Naive B cell (primary cell): ENCODE data around the gene AIG1. TPM values are rescaled to one million over a fixed set of nuclear protein-coding genes. Genes with fewer than 3 reads are reported as not detected.
"Not testable (repeated sequence)": the region's sequence is repeated elsewhere in the genome, so short reads cannot be mapped to it uniquely, and the experiment has no call there.

Experiments used
- ATAC-seq, 2 donors: fragments of 150-1000 bp; cut with Tn5 transposase; 2 replicates each; pipeline ENCODE4 v1.10.0; 2021; ENCODE audit warnings: low read depth in 2 of 2, mild to moderate bottlenecking in 2 of 2, moderate library complexity in 2 of 2
- DNase-seq: peaks from one replicate; pipeline ENCODE4 v3.0.0; 2022
- H3K27ac Mint-ChIP-seq, 6 donors: one replicate each; pipeline ENCODE4 v1.8.0; 2020 to 2022; ENCODE audit warnings: mild to moderate bottlenecking in 6 of 6, mixed read lengths in 6 of 6, moderate library complexity in 5 of 6, inconsistent platforms in 2 of 6
- H3K27me3 Mint-ChIP-seq, 3 donors: one replicate each; pipeline ENCODE4 v1.8.0; 2021 to 2022; ENCODE audit warnings: mixed read lengths in 3 of 3, mild to moderate bottlenecking in 1 of 3
- H3K36me3 Mint-ChIP-seq, 2 donors: one replicate each; pipeline ENCODE4 v1.8.0; 2020 to 2022; ENCODE audit warnings: mixed read lengths in 2 of 2, inconsistent platforms in 1 of 2, mild to moderate bottlenecking in 1 of 2
- H3K4me1 Mint-ChIP-seq, 3 donors: one replicate each; pipeline ENCODE4 v1.8.0; 2020 to 2022; ENCODE audit warnings: mixed read lengths in 3 of 3, inconsistent platforms in 1 of 3, mild to moderate bottlenecking in 1 of 3, moderate library complexity in 1 of 3
- H3K4me3 Mint-ChIP-seq, 8 donors: one replicate each; pipeline ENCODE4 v1.8.0; 2020 to 2022; ENCODE audit warnings: mild to moderate bottlenecking in 8 of 8, mixed read lengths in 8 of 8, moderate library complexity in 8 of 8, inconsistent platforms in 2 of 8
- H3K9me3 Mint-ChIP-seq, 7 donors: one replicate each; pipeline ENCODE4 v1.8.0; 2020 to 2022; ENCODE audit warnings: mixed read lengths in 7 of 7, mild to moderate bottlenecking in 5 of 7, inconsistent platforms in 2 of 7, moderate library complexity in 1 of 7
- polyA plus RNA-seq, 6 donors: library from polyadenylated mRNA; unstranded; fragments of 300-500 nt; fragmentation: Illumina TruSeq; gene quantifications; one replicate each; pipeline ENCODE4 v1.2.3, GENCODE V29; 2021; ENCODE audit warnings: low read depth in 6 of 6

AIG1 gene
- polyA plus RNA-seq, 6 donors from 2014 or later, result 8.2 to 14.7 (median 12.3) TPM

DNA sequence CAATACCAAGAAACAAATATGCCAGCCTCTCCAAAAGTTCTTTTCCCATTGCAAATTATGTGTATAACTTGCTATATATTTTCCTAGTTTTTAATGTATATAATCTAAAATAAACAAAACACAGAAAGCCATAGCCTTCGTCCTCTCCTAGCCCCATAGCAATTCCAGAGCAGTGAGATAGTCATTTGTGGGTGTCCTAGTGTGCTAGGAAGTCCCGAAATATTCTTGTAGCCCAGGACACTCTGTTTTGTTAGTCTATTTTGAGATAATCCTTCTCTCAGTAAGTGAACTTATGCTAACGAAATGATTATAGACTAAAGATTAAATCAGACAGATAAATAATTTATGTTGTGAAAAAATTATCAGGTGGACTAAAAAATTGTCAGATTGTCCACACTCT, 90.7 kb downstream of the AIG1 start:
- peaks cover 0 to 4% (median 0%) of the 10 kb centered on the region in 7 donors for H3K9me3 Mint-ChIP-seq
- DNase-seq, result no peak
- H3K27me3 Mint-ChIP-seq, result no peaks in the 10 kb centered on the region
- ATAC-seq, result no peak
- no peak overlapping the region for H3K27ac Mint-ChIP-seq
- no peak overlapping the region for H3K4me3 Mint-ChIP-seq
- peaks cover 0 to 8% of the 10 kb centered on the region in 2 donors for H3K36me3 Mint-ChIP-seq
- no peaks in the 10 kb centered on the region for H3K4me1 Mint-ChIP-seq

DNA sequence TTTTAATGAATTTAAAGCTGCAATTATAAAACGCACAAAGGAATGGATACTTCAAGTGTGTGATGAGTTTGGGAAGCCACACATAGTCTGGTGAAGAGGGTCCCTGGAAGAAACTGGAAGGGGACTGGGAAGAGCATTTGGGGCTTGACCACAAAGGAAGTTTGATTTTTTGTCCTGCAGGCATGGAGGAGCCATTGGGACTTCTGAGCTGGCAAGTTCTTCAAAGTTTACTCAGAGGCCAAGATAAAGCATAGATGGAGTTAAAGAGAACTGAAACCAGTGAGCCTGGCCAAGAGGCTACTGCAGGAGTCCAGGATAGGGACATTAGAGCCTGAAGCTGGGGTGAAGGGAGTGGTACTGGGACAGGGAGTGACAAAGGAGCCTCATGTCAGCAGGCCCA, 95.0 kb downstream of the AIG1 start:
- H3K9me3 Mint-ChIP-seq, result peaks cover 0 to 4% (median 0%) of the 10 kb centered on the region in 7 donors
- H3K4me3 Mint-ChIP-seq, result no peak overlapping the region
- no peak overlapping the region for H3K27ac Mint-ChIP-seq
- no peaks in the 10 kb centered on the region for H3K4me1 Mint-ChIP-seq
- DNase-seq (no peak), ATAC-seq (no peak)
- no peaks in the 10 kb centered on the region for H3K36me3 Mint-ChIP-seq
- H3K27me3 Mint-ChIP-seq, result no peaks in the 10 kb centered on the region

- no peak overlapping the region for H3K4me3 Mint-ChIP-seq
- H3K36me3 Mint-ChIP-seq, result no peaks in the 10 kb centered on the region
- ATAC-seq (no peak), DNase-seq (no peak)
- peaks cover 0 to 4% (median 0%) of the 10 kb centered on the region in 7 donors for H3K9me3 Mint-ChIP-seq
- no peaks in the 10 kb centered on the region for H3K4me1 Mint-ChIP-seq
- H3K27ac Mint-ChIP-seq, result peak overlapping the region in 1 of 6 donors; percentile 14
- H3K27me3 Mint-ChIP-seq, result no peaks in the 10 kb centered on the region
Observed at GRCh38 chr6:143157131-143157530, 96.4 kb downstream of the AIG1 start.

- no peak for ATAC-seq
- H3K9me3 Mint-ChIP-seq, result peaks cover 0 to 4% (median 0%) of the 10 kb centered on the region in 7 donors
- H3K27ac Mint-ChIP-seq, result no peak overlapping the region
- DNase-seq, result no peak
- H3K27me3 Mint-ChIP-seq, result no peaks in the 10 kb centered on the region
- H3K36me3 Mint-ChIP-seq, result no peaks in the 10 kb centered on the region
- H3K4me3 Mint-ChIP-seq, result no peak overlapping the region
- H3K4me1 Mint-ChIP-seq, result no peaks in the 10 kb centered on the region
Observed at GRCh38 chr6:143158113-143158581, 97.5 kb downstream of the AIG1 start.

GRCh38 chr6:143159001-143159400, 98.3 kb downstream of the AIG1 start:
- no peak overlapping the region for H3K27ac Mint-ChIP-seq
- no peaks in the 10 kb centered on the region for H3K27me3 Mint-ChIP-seq
- no peaks in the 10 kb centered on the region for H3K36me3 Mint-ChIP-seq
- no peak for DNase-seq
- ATAC-seq, result no peak
- H3K9me3 Mint-ChIP-seq, result peaks cover 0 to 4% (median 0%) of the 10 kb centered on the region in 7 donors
- no peaks in the 10 kb centered on the region for H3K4me1 Mint-ChIP-seq
- no peak overlapping the region for H3K4me3 Mint-ChIP-seq

GRCh38 chr6:143160015-143160414, 99.3 kb downstream of the AIG1 start:
- H3K36me3 Mint-ChIP-seq, result no peaks in the 10 kb centered on the region
- ATAC-seq (no peak), DNase-seq (no peak)
- peaks cover 0 to 4% (median 0%) of the 10 kb centered on the region in 7 donors for H3K9me3 Mint-ChIP-seq
- no peak overlapping the region for H3K27ac Mint-ChIP-seq
- no peaks in the 10 kb centered on the region for H3K4me1 Mint-ChIP-seq
- no peak overlapping the region for H3K4me3 Mint-ChIP-seq
- no peaks in the 10 kb centered on the region for H3K27me3 Mint-ChIP-seq

DNA sequence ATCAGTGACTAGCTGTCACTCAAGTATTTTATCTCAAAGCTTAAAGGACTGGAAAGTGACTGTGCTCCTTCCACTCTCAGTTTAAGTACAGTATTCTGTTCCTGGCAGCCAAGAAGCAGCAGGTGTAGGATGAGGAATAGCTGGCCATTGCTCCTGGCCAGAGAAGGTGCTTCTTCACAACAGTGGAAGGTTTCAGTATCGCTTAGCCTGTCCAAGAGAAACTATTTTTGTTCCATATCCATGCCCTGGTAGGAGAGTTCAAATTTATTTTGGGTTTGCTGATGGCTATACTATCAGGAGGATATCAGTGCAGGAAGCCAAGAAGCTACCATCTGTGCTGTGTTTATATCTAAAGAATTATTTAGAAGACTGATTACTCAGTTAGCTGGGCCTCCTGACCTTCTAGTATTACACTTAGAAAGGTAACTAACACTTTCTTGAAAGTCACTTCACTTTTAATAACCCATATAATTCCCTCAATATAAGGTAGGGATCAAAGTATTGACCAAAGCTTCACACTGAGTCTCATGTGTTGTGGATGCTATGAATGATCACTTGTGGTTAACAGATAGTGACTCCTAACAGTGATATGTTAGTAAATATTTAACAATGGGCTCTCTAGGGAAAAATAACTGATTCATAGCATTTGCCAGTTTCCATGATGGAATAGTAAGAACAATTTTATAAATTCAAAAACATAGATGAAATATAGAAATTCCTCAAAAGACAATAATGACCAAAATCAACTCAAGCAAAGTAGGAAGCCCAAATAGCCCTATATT, 99.9 kb downstream of the AIG1 start:
- ATAC-seq (no peak), DNase-seq (no peak)
- Mint-ChIP-seq H3K27ac (no peak overlapping the region), H3K27me3 (no peaks in the 10 kb centered on the region), H3K9me3 (peaks cover 0 to under 1% (median 0%) of the 10 kb centered on the region in 7 donors), H3K4me3 (no peak overlapping the region), H3K4me1 (no peaks in the 10 kb centered on the region), H3K36me3 (no peaks in the 10 kb centered on the region)

- H3K27ac Mint-ChIP-seq, result peak overlapping the region in 1 of 6 donors; percentile 25
- no peak for ATAC-seq
- DNase-seq, result no peak
- no peaks in the 10 kb centered on the region for H3K9me3 Mint-ChIP-seq
- H3K27me3 Mint-ChIP-seq, result no peaks in the 10 kb centered on the region
- no peaks in the 10 kb centered on the region for H3K4me1 Mint-ChIP-seq
- H3K4me3 Mint-ChIP-seq, result no peak overlapping the region
- H3K36me3 Mint-ChIP-seq, result peaks cover 0 to 4% of the 10 kb centered on the region in 2 donors
Observed at GRCh38 chr6:143163621-143164020, 102.9 kb downstream of the AIG1 start.

- Mint-ChIP-seq H3K27me3 (no peaks in the 10 kb centered on the region), H3K9me3 (no peaks in the 10 kb centered on the region), H3K4me1 (no peaks in the 10 kb centered on the region), H3K4me3 (no peak overlapping the region), H3K36me3 (peaks cover 0 to 4% of the 10 kb centered on the region in 2 donors), H3K27ac (no peak overlapping the region)
- DNase-seq, result no peak
- no peak for ATAC-seq
Observed at GRCh38 chr6:143164565-143165105, 103.9 kb downstream of the AIG1 start.

DNA sequence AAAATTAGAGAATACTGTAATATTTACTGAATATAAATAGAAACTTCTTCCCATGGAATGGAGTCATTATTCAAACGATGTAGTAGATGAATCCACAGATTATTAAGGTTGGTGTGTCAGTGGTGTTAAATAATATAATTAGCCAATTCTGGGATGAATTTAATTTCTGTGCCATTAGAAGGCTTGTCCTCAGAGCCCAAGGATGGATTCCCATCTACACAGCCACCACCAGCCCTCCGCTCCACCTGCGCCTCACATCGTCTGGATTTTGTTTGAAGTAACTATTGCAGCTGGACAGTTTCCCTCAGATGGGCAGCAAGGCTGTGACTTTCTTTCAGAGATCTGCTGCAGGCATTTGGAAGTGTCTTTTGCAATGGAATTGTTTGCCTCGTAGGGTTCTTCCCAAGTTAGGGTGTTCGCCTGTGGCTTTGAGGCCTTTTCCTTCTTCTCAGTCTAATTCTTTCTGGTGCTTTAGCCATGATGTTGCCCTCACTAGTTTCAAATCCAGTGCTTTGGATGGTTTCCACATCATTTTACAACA, 104.7 kb downstream of the AIG1 start:
- Mint-ChIP-seq H3K27me3 (no peaks in the 10 kb centered on the region), H3K36me3 (peaks cover 0 to 4% of the 10 kb centered on the region in 2 donors), H3K4me1 (no peaks in the 10 kb centered on the region), H3K9me3 (no peaks in the 10 kb centered on the region), H3K4me3 (no peak overlapping the region), H3K27ac (peak overlapping the region in 1 of 6 donors; percentile 72)
- ATAC-seq (no peak), DNase-seq (no peak)

DNA sequence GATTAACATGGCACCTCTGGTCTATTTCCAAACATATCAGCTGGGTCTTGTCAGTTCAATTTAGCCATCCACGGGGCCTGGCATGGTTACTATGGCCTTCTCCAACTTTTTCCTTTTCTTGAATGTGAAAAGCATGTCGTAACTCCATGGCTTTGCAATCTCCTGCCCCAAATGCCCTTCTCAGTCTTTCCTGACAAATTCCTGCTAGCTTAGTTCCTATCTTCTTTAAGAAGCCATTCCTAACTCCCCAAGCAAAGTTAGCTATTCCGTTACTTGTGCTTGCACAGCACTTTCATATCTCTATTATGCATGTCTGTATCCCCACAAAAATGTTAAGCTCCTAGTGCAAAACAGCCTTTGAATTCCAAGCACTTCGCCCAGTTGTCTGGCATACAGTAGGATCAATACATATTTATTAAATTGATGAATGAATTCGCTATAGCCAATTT, 105.6 kb downstream of the AIG1 start:
- peaks cover 0 to 4% of the 10 kb centered on the region in 2 donors for H3K36me3 Mint-ChIP-seq
- no peaks in the 10 kb centered on the region for H3K27me3 Mint-ChIP-seq
- DNase-seq, result no peak
- ATAC-seq, result no peak
- no peak overlapping the region for H3K4me3 Mint-ChIP-seq
- no peaks in the 10 kb centered on the region for H3K9me3 Mint-ChIP-seq
- H3K27ac Mint-ChIP-seq, result no peak overlapping the region
- no peaks in the 10 kb centered on the region for H3K4me1 Mint-ChIP-seq

GRCh38 chr6:143167224-143167623, 106.5 kb downstream of the AIG1 start:
- DNase-seq (no peak), ATAC-seq (no peak)
- Mint-ChIP-seq H3K27me3 (no peaks in the 10 kb centered on the region), H3K9me3 (peaks cover 0 to 3% (median 0%) of the 10 kb centered on the region in 7 donors), H3K4me3 (no peak overlapping the region), H3K4me1 (no peaks in the 10 kb centered on the region), H3K27ac (no peak overlapping the region), H3K36me3 (peaks cover 8 to 10% of the 10 kb centered on the region in 2 donors)

GRCh38 chr6:143168396-143168816, 107.7 kb downstream of the AIG1 start:
- not testable (repeated sequence) for H3K27ac Mint-ChIP-seq, DNase-seq, H3K27me3 Mint-ChIP-seq, ATAC-seq, H3K9me3 Mint-ChIP-seq, H3K4me1 Mint-ChIP-seq, H3K4me3 Mint-ChIP-seq
- H3K36me3 Mint-ChIP-seq, result peaks cover 17 to 20% of the 10 kb centered on the region in 2 donors

- DNase-seq (no peak), ATAC-seq (no peak)
- Mint-ChIP-seq H3K4me3 (no peak overlapping the region), H3K27ac (peak overlapping the region in 1 of 6 donors; percentile 6), H3K36me3 (peaks cover 21 to 26% of the 10 kb centered on the region in 2 donors), H3K9me3 (peaks cover 0 to 10% (median 6%) of the 10 kb centered on the region in 7 donors), H3K27me3 (no peaks in the 10 kb centered on the region), H3K4me1 (no peaks in the 10 kb centered on the region)
Observed at GRCh38 chr6:143169440-143169839, 108.8 kb downstream of the AIG1 start.
